ENCODE measurements around the gene DUSP10.

The DUSP10 gene

GRCh38 chr1:221711656-221712055, 30.2 kb downstream of the DUSP10 start:
- DNase-seq = no peak

GRCh38 chr1:221711063-221711577, 30.8 kb downstream of the DUSP10 start:
- no peak for DNase-seq

GRCh38 chr1:221709854-221710253, 32.0 kb downstream of the DUSP10 start:
- no peak for DNase-seq

GRCh38 chr1:221708987-221709386, 32.9 kb downstream of the DUSP10 start:
- no peak for DNase-seq

- DNase-seq = peak; percentile 62
These were observed 33.8 kb downstream of the DUSP10 start for GRCh38 chr1:221708076-221708571.

GRCh38 chr1:221706876-221707582, 34.9 kb downstream of the DUSP10 start:
- no peak for DNase-seq

- no peak for DNase-seq
These were observed 35.7 kb downstream of the DUSP10 start for GRCh38 chr1:221706191-221706590.

GRCh38 chr1:221704306-221704705, 37.6 kb downstream of the DUSP10 start:
- DNase-seq = no peak

GRCh38 chr1:221701570-221702186, 40.2 kb downstream of the DUSP10 start:
- DNase-seq = no peak

- no peak for DNase-seq
These were observed 40.9 kb downstream of the DUSP10 start for GRCh38 chr1:221700948-221701347.

- DNase-seq = no peak
These were observed 41.4 kb downstream of the DUSP10 start for GRCh38 chr1:221700536-221700935.

GRCh38 chr1:221699978-221700519, 41.8 kb downstream of the DUSP10 start:
- DNase-seq = no peak

GRCh38 chr1:221699577-221699976, 42.3 kb downstream of the DUSP10 start:
- no peak for DNase-seq

- DNase-seq = no peak
These were observed 43.1 kb downstream of the DUSP10 start for GRCh38 chr1:221698579-221699349.

- DNase-seq = no peak
These were observed 43.9 kb downstream of the DUSP10 start for GRCh38 chr1:221697923-221698425.

GRCh38 chr1:221696718-221697461, 45.0 kb downstream of the DUSP10 start:
- no peak for DNase-seq

- DNase-seq = no peak
These were observed 45.9 kb downstream of the DUSP10 start for GRCh38 chr1:221696027-221696426.

- DNase-seq = no peak
These were observed 46.6 kb downstream of the DUSP10 start for GRCh38 chr1:221695301-221695700.

- DNase-seq = no peak
These were observed 47.8 kb downstream of the DUSP10 start for GRCh38 chr1:221694109-221694508.

GRCh38 chr1:221693087-221693486, 48.8 kb downstream of the DUSP10 start:
- DNase-seq = no peak

GRCh38 chr1:221692643-221693042, 49.2 kb downstream of the DUSP10 start:
- DNase-seq = no peak

- DNase-seq = no peak
These were observed 50.6 kb downstream of the DUSP10 start for GRCh38 chr1:221691261-221691660.

Measured in activated CD8-positive, alpha-beta memory T cell treated with anti-CD3 and anti-CD28 coated beads, Interleukin-2, amount 50 U/mL, for 48 hours (primary cell).